Suprapubic skin (tissue), 4 donors: ENCODE data around the gene ANKRD44. TPM values are rescaled to one million over a fixed set of nuclear protein-coding genes. Genes with fewer than 3 reads are reported as not detected.

Experiments used
- DNase-seq, 2 donors: peaks; one replicate each; pipeline ENCODE4 v3.0.0-alpha.2; 2019; ENCODE audit warnings: low spot score in 2 of 2
- H3K27ac ChIP-seq: fragments of 200-600 bp; sonication (generic); one replicate; pipeline ENCODE4 v1.5.1; 2019
- H3K27me3 ChIP-seq: fragments of 200-600 bp; sonication (generic); one replicate; pipeline ENCODE4 v1.5.1; 2019
- H3K36me3 ChIP-seq: fragments of 200-600 bp; sonication (generic); one replicate; pipeline ENCODE4 v1.5.1; 2019
- H3K4me1 ChIP-seq: fragments of 200-600 bp; sonication (generic); one replicate; pipeline ENCODE4 v1.5.1; 2019
- H3K4me3 ChIP-seq: fragments of 200-600 bp; sonication (generic); one replicate; pipeline ENCODE4 v1.5.1; 2019; ENCODE audit warnings: mild to moderate bottlenecking
- H3K9me3 ChIP-seq: fragments of 200-600 bp; sonication (generic); one replicate; pipeline ENCODE4 v1.5.1; 2019
- CTCF ChIP-seq, 2 donors: fragments of 200-600 bp in 1 of 2; fragments of 450-650 bp in 1 of 2; sonication (generic) in 1 of 2; IDR thresholded peaks; one replicate each; pipeline ENCODE4 v1.5.1; 2016 to 2019; ENCODE audit warnings: antibody characterized with exemption in 2 of 2, mild to moderate bottlenecking in 1 of 2, moderate library complexity in 1 of 2
- EP300 ChIP-seq: sonication (generic); formaldehyde crosslinking; IDR thresholded peaks from one replicate; pipeline ENCODE4 v1.6.1; 2017; ENCODE audit warnings: antibody characterized with exemption
- POLR2A ChIP-seq, 2 donors: fragments of 450-650 bp; IDR thresholded peaks; one replicate each; pipeline ENCODE4 v1.6.1; 2017; ENCODE audit warnings: antibody characterized with exemption in 2 of 2, mild to moderate bottlenecking in 2 of 2, moderate library complexity in 2 of 2
- POLR2AphosphoS5 ChIP-seq, 3 donors: sonication (generic); formaldehyde crosslinking; IDR thresholded peaks; one replicate each; pipeline ENCODE4 v1.6.1; 2017; ENCODE audit warnings: antibody characterized with exemption in 3 of 3
- WGBS: methylation state at CpG from one replicate; pipeline ENCODE4 v1.1.5; 2018; 5-methylcytosine and 5-hydroxymethylcytosine counted together
- total RNA-seq, 4 donors: library from RNA; depleted of rRNA; stranded (reverse); fragments of >200 nt; gene quantifications; one replicate each; pipeline ENCODE4 v1.1.0, GENCODE V29; 2016

Gene ANKRD44
- total RNA-seq, 4 donors from 2014 or later, result 6.3 to 34.4 (median 17.8) TPM

- Histone ChIP-seq H3K27ac (no peak overlapping the region), H3K27me3 (no peaks in the 10 kb centered on the region), H3K36me3 (no peaks in the 10 kb centered on the region), H3K4me1 (peaks cover 4% of the 10 kb centered on the region), H3K4me3 (no peak overlapping the region), H3K9me3 (no peaks in the 10 kb centered on the region)
- 74% methylated on average over 1 of the region's 1 CpG for WGBS
- DNase-seq, result no peak
- no peak for TF ChIP-seq EP300
- no peak for TF ChIP-seq CTCF (IDR thresholded peaks at IDR 0.05)
- TF ChIP-seq POLR2A (IDR thresholded peaks at IDR 0.05), result no peak
- no peak for TF ChIP-seq POLR2AphosphoS5 (IDR thresholded peaks at IDR 0.05)
Measured at GRCh38 chr2:196957881-196958525, 352.6 kb downstream of the ANKRD44 start.

- TF ChIP-seq CTCF (IDR thresholded peaks at IDR 0.05) (no peak), POLR2A (IDR thresholded peaks at IDR 0.05) (no peak), EP300 (no peak), POLR2AphosphoS5 (IDR thresholded peaks at IDR 0.05) (no peak)
- Histone ChIP-seq H3K27me3 (no peaks in the 10 kb centered on the region), H3K27ac (no peak overlapping the region), H3K9me3 (no peaks in the 10 kb centered on the region), H3K36me3 (no peaks in the 10 kb centered on the region), H3K4me3 (no peak overlapping the region), H3K4me1 (peaks cover 4% of the 10 kb centered on the region)
- no peak for DNase-seq
- WGBS, result 91% methylated on average over 5 of the region's 5 CpGs
Measured at GRCh38 chr2:196957442-196957841, 353.1 kb downstream of the ANKRD44 start.

GRCh38 chr2:196956069-196956468 is 354.5 kb downstream of the ANKRD44 start:
- no peak for TF ChIP-seq POLR2AphosphoS5 (IDR thresholded peaks at IDR 0.05)
- TF ChIP-seq POLR2A (IDR thresholded peaks at IDR 0.05), result no peak
- TF ChIP-seq CTCF (IDR thresholded peaks at IDR 0.05), result no peak
- no peak for TF ChIP-seq EP300
- 82% methylated on average over 6 of the region's 6 CpGs for WGBS

GRCh38 chr2:196955036-196955435 is 355.5 kb downstream of the ANKRD44 start:
- Histone ChIP-seq H3K27me3 (no peaks in the 10 kb centered on the region), H3K36me3 (no peaks in the 10 kb centered on the region), H3K4me1 (peaks cover 4% of the 10 kb centered on the region), H3K4me3 (no peak overlapping the region), H3K9me3 (no peaks in the 10 kb centered on the region), H3K27ac (no peak overlapping the region)
- TF ChIP-seq POLR2AphosphoS5 (IDR thresholded peaks at IDR 0.05) (no peak), EP300 (no peak), CTCF (IDR thresholded peaks at IDR 0.05) (no peak), POLR2A (IDR thresholded peaks at IDR 0.05) (no peak)
- DNase-seq, result no peak
- WGBS, result 38% methylated on average over 3 of the region's 3 CpGs

More at GRCh38 chr2:196956069-196956468, 354.5 kb downstream of the ANKRD44 start:
- no peak for DNase-seq
- Histone ChIP-seq H3K27ac (no peak overlapping the region), H3K4me3 (no peak overlapping the region), H3K4me1 (peaks cover 4% of the 10 kb centered on the region), H3K27me3 (no peaks in the 10 kb centered on the region), H3K36me3 (no peaks in the 10 kb centered on the region), H3K9me3 (no peaks in the 10 kb centered on the region)

GRCh38 chr2:196954001-196954400 is 356.6 kb downstream of the ANKRD44 start:
- Histone ChIP-seq H3K27ac (no peak overlapping the region), H3K27me3 (no peaks in the 10 kb centered on the region), H3K4me3 (no peak overlapping the region), H3K4me1 (peaks cover 4% of the 10 kb centered on the region), H3K9me3 (no peaks in the 10 kb centered on the region), H3K36me3 (no peaks in the 10 kb centered on the region)
- WGBS, result 89% methylated on average over 5 of the region's 5 CpGs
- DNase-seq, result no peak
- no peak for TF ChIP-seq EP300
- TF ChIP-seq CTCF (IDR thresholded peaks at IDR 0.05), result no peak
- TF ChIP-seq POLR2A (IDR thresholded peaks at IDR 0.05), result no peak
- no peak for TF ChIP-seq POLR2AphosphoS5 (IDR thresholded peaks at IDR 0.05)
